Breast epithelium (tissue), 4 donors: Measurements from ENCODE around the gene KCNIP3. TPM values are rescaled to one million over a fixed set of nuclear protein-coding genes. Genes with fewer than 3 reads are reported as not detected.
"Not testable (repeated sequence)": the region's sequence is repeated elsewhere in the genome, so short reads cannot be mapped to it uniquely, and the experiment has no call there.

Experiments
- DNase-seq, 2 donors: peaks; one replicate each; pipeline ENCODE4 v3.0.0-alpha.2; 2019; ENCODE audit warnings: low spot score in 2 of 2
- H3K27ac ChIP-seq, 2 donors: fragments of 200-600 bp; sonication (generic) in 1 of 2; one replicate each; pipeline ENCODE4 v1.5.1; 2016 to 2019; ENCODE audit warnings: mild to moderate bottlenecking in 1 of 2
- H3K27me3 ChIP-seq, 2 donors: fragments of 200-600 bp; sonication (generic) in 1 of 2; one replicate each; pipeline versions ENCODE4 v1.5.1 to v1.6.0; 2017 to 2019; ENCODE audit warnings: control low read depth in 1 of 2, mild to moderate bottlenecking in 1 of 2
- H3K36me3 ChIP-seq: fragments of 200-600 bp; one replicate; pipeline ENCODE4 v1.5.1; 2019
- H3K4me1 ChIP-seq, 2 donors: fragments of 200-600 bp; sonication (generic); one replicate each; pipeline ENCODE4 v1.5.1; 2016 to 2019; ENCODE audit warnings: control low read depth in 1 of 2
- H3K4me3 ChIP-seq, 3 donors: fragments of 200-600 bp; sonication (generic); 1 replicate in 2 of 3; 2 replicates in 1 of 3; pipeline ENCODE4 v1.5.1; 2016 to 2019; ENCODE audit warnings: mild to moderate bottlenecking in 3 of 3, moderate library complexity in 2 of 3
- H3K9me3 ChIP-seq, 2 donors: fragments of 200-600 bp; sonication (generic) in 1 of 2; one replicate each; pipeline ENCODE4 v1.5.1; 2016 to 2019; ENCODE audit warnings: control low read depth in 1 of 2
- POLR2A ChIP-seq: fragments of 450-650 bp; IDR thresholded peaks from one replicate; pipeline ENCODE4 v1.6.1; 2016; ENCODE audit warnings: antibody characterized with exemption, mild to moderate bottlenecking, moderate library complexity
- POLR2AphosphoS5 ChIP-seq, 3 donors: sonication (generic); formaldehyde crosslinking; IDR thresholded peaks; one replicate each; pipeline ENCODE4 v1.6.1; 2017; ENCODE audit warnings: antibody characterized with exemption in 3 of 3
- intact Hi-C: fragments of 100-400 bp; cut with DNase I; formaldehyde crosslinking; loops from one replicate; pipeline ENCODE4 v1.15.1; 2023; ENCODE audit warnings: low total_unique reads
- total RNA-seq, 3 donors: library from RNA; depleted of rRNA; stranded (reverse); fragments of >200 nt; gene quantifications; one replicate each; pipeline ENCODE4 v1.1.0, GENCODE V29; 2016
- TF ChIP-seq, protein P1 (sequence below), 3 donors: fragments of 450-650 bp; IDR thresholded peaks; one replicate each; pipeline ENCODE4 v1.5.1; 2016 to 2017; ENCODE audit warnings: antibody characterized with exemption in 3 of 3, mild to moderate bottlenecking in 3 of 3, moderate library complexity in 3 of 3

Gene KCNIP3
- total RNA-seq, 3 donors from 2014 or later = 14.4 to 30.1 (median 15.1) TPM

DNA sequence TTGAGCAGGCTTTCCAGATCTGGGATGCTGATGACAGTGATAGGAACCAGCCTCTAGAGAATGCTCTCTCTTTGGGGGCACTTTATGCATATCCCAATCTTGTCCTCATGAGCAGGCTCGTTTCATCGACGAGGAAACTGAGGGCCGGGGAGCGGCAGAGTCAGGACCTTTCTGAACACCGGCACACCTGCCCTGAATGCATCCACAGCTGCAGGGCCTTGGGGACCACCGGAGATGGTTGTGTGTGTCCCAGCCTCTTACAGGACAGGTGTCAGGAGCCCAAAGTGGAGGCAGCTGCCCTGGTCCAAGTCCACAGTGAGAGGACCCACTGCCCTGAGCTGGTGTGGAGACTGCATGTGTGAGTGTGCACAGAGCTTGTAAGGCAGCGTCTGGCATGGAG, 57.8 kb downstream of the KCNIP3 start:
- Histone ChIP-seq H3K27me3 (no peaks in the 10 kb centered on the region), H3K36me3 (no peaks in the 10 kb centered on the region), H3K9me3 (no peaks in the 10 kb centered on the region), H3K4me1 (no peaks in the 10 kb centered on the region), H3K4me3 (no peak overlapping the region), H3K27ac (no peak overlapping the region)
- intact Hi-C loops = no loop called here
- TF ChIP-seq POLR2A (no peak), POLR2AphosphoS5 (IDR thresholded peaks at IDR 0.05) (no peak)
- TF ChIP-seq, protein P1, sequence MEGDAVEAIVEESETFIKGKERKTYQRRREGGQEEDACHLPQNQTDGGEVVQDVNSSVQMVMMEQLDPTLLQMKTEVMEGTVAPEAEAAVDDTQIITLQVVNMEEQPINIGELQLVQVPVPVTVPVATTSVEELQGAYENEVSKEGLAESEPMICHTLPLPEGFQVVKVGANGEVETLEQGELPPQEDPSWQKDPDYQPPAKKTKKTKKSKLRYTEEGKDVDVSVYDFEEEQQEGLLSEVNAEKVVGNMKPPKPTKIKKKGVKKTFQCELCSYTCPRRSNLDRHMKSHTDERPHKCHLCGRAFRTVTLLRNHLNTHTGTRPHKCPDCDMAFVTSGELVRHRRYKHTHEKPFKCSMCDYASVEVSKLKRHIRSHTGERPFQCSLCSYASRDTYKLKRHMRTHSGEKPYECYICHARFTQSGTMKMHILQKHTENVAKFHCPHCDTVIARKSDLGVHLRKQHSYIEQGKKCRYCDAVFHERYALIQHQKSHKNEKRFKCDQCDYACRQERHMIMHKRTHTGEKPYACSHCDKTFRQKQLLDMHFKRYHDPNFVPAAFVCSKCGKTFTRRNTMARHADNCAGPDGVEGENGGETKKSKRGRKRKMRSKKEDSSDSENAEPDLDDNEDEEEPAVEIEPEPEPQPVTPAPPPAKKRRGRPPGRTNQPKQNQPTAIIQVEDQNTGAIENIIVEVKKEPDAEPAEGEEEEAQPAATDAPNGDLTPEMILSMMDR (IDR thresholded peaks at IDR 0.05) = no peak
- peak in 1 of 2 donors; percentile 15 for DNase-seq

DNA sequence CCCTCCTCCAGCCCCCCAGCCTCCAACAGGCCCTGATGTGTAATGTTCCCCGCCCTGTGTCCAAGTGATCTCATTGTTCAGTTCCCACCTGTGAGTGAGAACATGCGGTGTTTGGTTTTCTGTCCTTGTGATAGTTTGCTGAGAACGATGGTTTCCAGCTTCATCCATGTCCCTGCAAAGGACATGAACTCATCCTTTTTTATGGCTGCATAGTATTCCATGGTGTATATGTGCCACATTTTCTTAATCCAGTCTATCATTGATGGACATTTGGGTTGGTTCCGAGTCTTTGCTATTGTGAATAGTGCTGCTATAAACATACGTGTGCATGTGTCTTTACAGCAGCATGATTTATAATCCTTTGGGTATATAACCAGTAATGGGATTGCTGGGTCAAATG, 58.3 kb downstream of the KCNIP3 start:
- H3K36me3 ChIP-seq, H3K4me1 ChIP-seq, H3K9me3 ChIP-seq, DNase-seq, H3K4me3 ChIP-seq, intact Hi-C loops, H3K27ac ChIP-seq, H3K27me3 ChIP-seq: not testable (repeated sequence)

DNA sequence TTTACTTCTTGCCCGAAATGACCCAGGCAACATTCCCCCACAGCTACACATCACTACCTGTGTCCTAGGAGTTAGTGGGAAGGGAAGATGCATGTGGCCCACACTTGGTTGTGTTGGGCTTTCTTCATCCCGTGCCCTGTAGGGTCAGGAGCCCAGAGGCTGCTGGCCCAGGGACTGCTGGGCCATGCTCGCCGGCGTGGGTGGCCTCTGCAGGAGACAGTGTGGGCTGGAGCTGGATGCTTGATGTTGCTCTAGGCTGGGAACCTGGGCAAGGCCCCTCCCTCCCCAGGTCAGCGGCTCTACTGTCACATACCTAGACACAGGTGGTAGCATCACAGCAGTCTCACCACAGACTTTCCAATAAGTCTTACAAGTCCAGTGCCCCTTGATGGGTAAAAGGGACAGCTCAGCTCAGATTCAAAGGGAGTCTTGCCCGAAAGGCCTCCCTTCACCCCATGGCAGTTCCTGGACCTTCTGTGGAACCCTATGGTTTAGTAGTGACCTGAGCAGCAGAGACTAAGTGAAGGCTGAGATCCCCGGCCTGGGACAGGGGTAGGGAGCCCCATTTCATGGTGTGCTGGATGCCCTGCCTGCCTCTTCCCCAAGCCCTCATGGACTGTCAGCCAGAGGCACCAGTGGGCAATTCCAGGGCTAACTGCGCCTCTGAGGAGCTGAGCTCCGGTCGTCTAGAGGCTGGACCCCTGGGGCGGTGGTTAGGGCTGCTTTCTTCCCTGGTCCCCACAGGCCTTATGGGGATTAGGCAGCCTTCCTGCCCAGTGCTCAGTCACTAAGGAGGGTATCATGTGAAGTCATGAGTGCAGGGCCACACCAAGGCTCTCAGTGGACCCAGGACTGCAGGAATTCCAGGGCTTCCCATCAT, 59.9 kb downstream of the KCNIP3 start:
- TF ChIP-seq POLR2AphosphoS5 (IDR thresholded peaks at IDR 0.05) (no peak), POLR2A (no peak)
- TF ChIP-seq, protein P1 (IDR thresholded peaks at IDR 0.05) = no peak

DNA sequence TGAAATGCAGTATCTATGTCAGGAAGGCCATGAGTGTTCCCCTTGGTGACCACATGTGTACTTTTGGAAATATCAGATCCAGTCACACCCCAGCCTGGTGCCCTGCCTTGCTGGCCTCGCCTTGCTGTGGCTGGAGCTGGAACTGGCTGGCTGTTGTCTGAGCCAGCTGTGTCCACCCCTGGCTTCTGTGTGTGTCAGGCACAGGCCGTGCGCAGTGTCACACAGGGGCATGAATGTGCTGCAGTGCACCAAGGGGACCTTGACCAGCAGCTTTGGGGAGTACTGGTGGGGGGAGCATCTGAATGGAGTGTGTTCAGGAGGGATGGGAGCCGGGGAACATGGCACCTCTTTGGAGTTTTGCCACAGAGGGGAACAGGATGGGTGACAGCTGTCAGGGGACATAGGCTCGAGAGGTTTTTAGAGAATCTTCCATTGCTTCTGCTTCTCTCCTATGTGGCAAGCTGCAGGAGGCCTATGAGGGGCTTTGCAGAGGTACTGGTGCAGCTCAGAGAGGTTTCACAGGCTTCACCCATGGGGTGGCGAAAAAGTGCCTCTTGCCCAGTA, 60.7 kb downstream of the KCNIP3 start:
- H3K36me3 ChIP-seq = no peaks in the 10 kb centered on the region
- H3K27me3 ChIP-seq = no peaks in the 10 kb centered on the region
- TF ChIP-seq, protein P1 (IDR thresholded peaks at IDR 0.05) = no peak
- TF ChIP-seq POLR2A (no peak), POLR2AphosphoS5 (IDR thresholded peaks at IDR 0.05) (no peak)
- intact Hi-C loops = no loop called here
- no peaks in the 10 kb centered on the region for H3K9me3 ChIP-seq
- no peak overlapping the region for H3K27ac ChIP-seq
- no peaks in the 10 kb centered on the region for H3K4me1 ChIP-seq
- H3K4me3 ChIP-seq = no peak overlapping the region
- DNase-seq = peak in 1 of 2 donors; percentile 22

More for the DNA sequence above, 59.9 kb downstream of the KCNIP3 start:
- no peak overlapping the region for H3K4me3 ChIP-seq
- intact Hi-C loops = no loop called here
- peak in 1 of 2 donors; percentile 45 for DNase-seq
- no peak overlapping the region for H3K27ac ChIP-seq
- H3K36me3 ChIP-seq = no peaks in the 10 kb centered on the region
- no peaks in the 10 kb centered on the region for H3K27me3 ChIP-seq
- no peaks in the 10 kb centered on the region for H3K4me1 ChIP-seq
- no peaks in the 10 kb centered on the region for H3K9me3 ChIP-seq

DNA sequence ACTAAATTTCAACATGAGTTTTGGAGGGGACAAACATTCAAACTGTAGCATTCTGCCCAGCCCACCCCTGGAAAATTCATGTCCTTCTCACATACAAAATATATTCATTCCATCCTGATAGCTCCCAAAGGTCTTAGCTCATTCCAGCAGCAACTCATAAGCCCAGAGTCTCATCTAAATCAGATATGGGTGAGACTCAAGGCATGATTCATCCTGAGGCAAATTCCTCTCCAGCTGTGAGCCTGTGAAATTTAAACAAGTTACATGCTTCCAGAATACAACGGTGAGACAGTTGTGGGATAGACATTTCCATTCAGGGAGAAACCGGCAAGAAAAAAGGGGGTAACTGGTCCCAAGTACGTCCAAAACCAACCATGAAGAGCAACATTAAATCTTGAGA, 61.9 kb downstream of the KCNIP3 start:
- intact Hi-C loops = no loop called here
- no peaks in the 10 kb centered on the region for H3K4me1 ChIP-seq
- no peak overlapping the region for H3K27ac ChIP-seq

More for the DNA sequence above, 61.9 kb downstream of the KCNIP3 start:
- H3K4me3 ChIP-seq = no peak overlapping the region
- TF ChIP-seq, protein P1 (IDR thresholded peaks at IDR 0.05) = no peak
- TF ChIP-seq POLR2AphosphoS5 (IDR thresholded peaks at IDR 0.05) (no peak), POLR2A (no peak)
- no peaks in the 10 kb centered on the region for H3K36me3 ChIP-seq
- H3K9me3 ChIP-seq = no peaks in the 10 kb centered on the region
- no peak for DNase-seq
- no peaks in the 10 kb centered on the region for H3K27me3 ChIP-seq
